SJSA1 (cell line): Measurements from ENCODE around the gene ALKBH2. TPM values are rescaled to one million over a fixed set of nuclear protein-coding genes. Genes with fewer than 3 reads are reported as not detected.

ENCODE experiments used
- DNase-seq, 2 experiments: peaks; one replicate each; pipeline ENCODE4 v3.0.0-alpha.2; 2015 to 2020; ENCODE audit warnings: low spot score in 2 of 2, low read depth in 1 of 2
- H3K27ac ChIP-seq: fragments of 250-450 bp; sonication (Bioruptor Pico); 2 replicates; pipeline ENCODE4 v1.5.1; 2020; ENCODE audit warnings: mild to moderate bottlenecking, moderate library complexity
- H3K27me3 ChIP-seq: fragments of 250-450 bp; sonication (Bioruptor Pico); replicated peaks from 2 replicates; pipeline ENCODE4 v1.5.1; 2020; ENCODE audit warnings: mild to moderate bottlenecking, moderate library complexity
- H3K36me3 ChIP-seq: fragments of 250-450 bp; sonication (Bioruptor Pico); 2 replicates; pipeline ENCODE4 v1.5.1; 2020; ENCODE audit warnings: mild to moderate bottlenecking
- H3K4me1 ChIP-seq: fragments of 250-450 bp; sonication (Bioruptor Pico); replicated peaks from 2 replicates; pipeline ENCODE4 v1.6.1; 2021; ENCODE audit warnings: mild to moderate bottlenecking
- H3K4me3 ChIP-seq: fragments of 250-450 bp; sonication (Bioruptor Pico); 2 replicates; pipeline ENCODE4 v1.5.1; 2020; ENCODE audit warnings: mild to moderate bottlenecking
- H3K9me3 ChIP-seq: fragments of 250-450 bp; sonication (Bioruptor Pico); replicated peaks from 2 replicates; pipeline ENCODE4 v1.5.1; 2020; ENCODE audit warnings: mild to moderate bottlenecking
- total RNA-seq: library from RNA; depleted of rRNA; stranded (reverse); fragments of >200 nt; shearing (Covaris generic); gene quantifications from 2 replicates; pipeline ENCODE4 v1.2.3, GENCODE V29; 2014

ALKBH2 gene
- total RNA-seq, 1 experiment from 2014 or later, result 13.8 TPM

- Histone ChIP-seq H3K36me3 (peaks cover 59% of the 10 kb centered on the region), H3K4me1 (peaks cover 13% of the 10 kb centered on the region), H3K4me3 (no peak overlapping the region), H3K27ac (no peak overlapping the region), H3K27me3 (no peaks in the 10 kb centered on the region), H3K9me3 (no peaks in the 10 kb centered on the region)
- DNase-seq, result no peak
These were observed 7.5 kb upstream of the ALKBH2 start for GRCh38 chr12:109100741-109101140.

DNA sequence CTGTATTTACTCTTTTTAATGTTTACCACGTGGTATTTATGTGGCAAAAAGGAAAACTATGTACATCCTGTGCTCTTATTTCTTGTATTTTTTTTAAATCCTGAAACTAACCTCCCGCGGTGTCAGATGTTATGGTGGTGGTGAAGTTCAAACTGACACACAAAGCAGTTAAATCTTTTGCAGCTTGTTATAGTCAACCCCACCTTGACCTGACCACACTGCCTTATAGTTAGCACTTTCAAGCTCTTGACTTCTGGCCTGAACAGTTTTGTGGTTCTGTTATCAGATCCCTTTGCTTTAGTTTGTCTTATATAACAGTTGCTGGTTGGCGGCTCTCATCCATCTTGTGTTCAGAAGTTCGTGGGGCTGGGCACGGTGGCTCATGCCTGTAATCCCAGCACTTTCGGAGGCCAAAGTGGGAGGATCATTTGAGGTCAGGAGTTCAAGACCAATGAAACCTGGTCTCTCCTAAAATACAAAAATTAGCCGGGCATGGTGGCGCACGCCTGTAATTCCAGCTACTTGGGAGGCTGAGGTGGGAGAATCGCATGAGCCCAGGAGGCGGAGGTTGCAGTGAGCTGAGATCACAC lies 6.3 kb upstream of the ALKBH2 start:
- Histone ChIP-seq H3K36me3 (peaks cover 47% of the 10 kb centered on the region), H3K27me3 (no peaks in the 10 kb centered on the region), H3K9me3 (no peaks in the 10 kb centered on the region), H3K4me1 (peaks cover 13% of the 10 kb centered on the region), H3K27ac (no peak overlapping the region), H3K4me3 (no peak overlapping the region)
- DNase-seq, result no peak

GRCh38 chr12:109098651-109099050 lies 5.4 kb upstream of the ALKBH2 start:
- no peaks in the 10 kb centered on the region for H3K27me3 ChIP-seq
- H3K9me3 ChIP-seq, result no peaks in the 10 kb centered on the region
- peaks cover 15% of the 10 kb centered on the region for H3K4me1 ChIP-seq
- peaks cover 40% of the 10 kb centered on the region for H3K36me3 ChIP-seq
- DNase-seq, result no peak
- peak overlapping the region; percentile 4; the same call in 1 of the 2 replicates for H3K27ac ChIP-seq
- H3K4me3 ChIP-seq, result peak overlapping the region; percentile 57

- Histone ChIP-seq H3K4me1 (peaks cover 19% of the 10 kb centered on the region), H3K36me3 (peaks cover 35% of the 10 kb centered on the region), H3K27me3 (no peaks in the 10 kb centered on the region), H3K4me3 (peak overlapping the region; percentile 57), H3K27ac (peak overlapping the region; percentile 4; the same call in 1 of the 2 replicates), H3K9me3 (no peaks in the 10 kb centered on the region)
- DNase-seq, result peak in 1 of 2 experiments; percentile 61
These were observed 4.9 kb upstream of the ALKBH2 start for GRCh38 chr12:109098183-109098604.

DNA sequence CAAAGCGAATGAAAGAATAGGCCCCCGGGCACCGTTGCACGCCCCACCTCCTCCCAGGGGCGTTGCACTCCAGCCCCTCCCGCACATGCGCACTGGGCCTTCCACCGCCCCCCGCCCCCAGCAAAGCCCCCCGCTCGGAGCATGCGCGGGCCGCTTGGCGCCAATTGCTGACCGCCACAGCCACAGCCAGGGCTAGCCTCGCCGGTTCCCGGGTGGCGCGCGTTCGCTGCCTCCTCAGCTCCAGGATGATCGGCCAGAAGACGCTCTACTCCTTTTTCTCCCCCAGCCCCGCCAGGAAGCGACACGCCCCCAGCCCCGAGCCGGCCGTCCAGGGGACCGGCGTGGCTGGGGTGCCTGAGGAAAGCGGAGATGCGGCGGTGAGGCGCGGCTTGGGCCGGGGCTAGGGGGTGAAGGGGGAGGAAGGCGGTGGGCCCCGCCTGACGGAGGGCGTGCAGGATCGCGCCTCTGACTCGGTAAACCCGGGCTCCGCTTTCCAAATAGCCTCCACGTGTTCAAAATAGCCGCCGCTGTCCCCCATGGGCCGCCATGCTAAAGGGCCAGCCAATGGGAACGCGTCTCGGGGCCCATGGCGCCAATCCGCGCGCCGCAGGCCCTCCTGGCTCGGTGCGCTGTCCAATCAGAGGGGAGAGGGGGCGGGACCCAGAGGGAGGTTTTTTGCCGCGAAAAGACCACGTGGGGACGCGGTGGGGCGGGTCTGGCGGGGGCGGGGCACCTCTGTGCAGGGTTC lies 4.3 kb upstream of the ALKBH2 start, which contains the start of gene UNG:
UNG (plus strand) TSS at position 163 of the 748 bp plus-strand sequence; CDS start at position 246, 83 bp downstream.
- peak; percentile 93 to 96 for DNase-seq
- Histone ChIP-seq H3K27me3 (no peaks in the 10 kb centered on the region), H3K4me3 (peak within 1 kb of the TSS; percentile 57), H3K4me1 (peaks cover 24% of the 10 kb centered on the region), H3K9me3 (no peaks in the 10 kb centered on the region), H3K36me3 (peaks cover 32% of the 10 kb centered on the region), H3K27ac (peak within 1 kb of the TSS; percentile 83)

GRCh38 chr12:109097140-109097434 lies 3.8 kb upstream of the ALKBH2 start:
- peak in 1 of 2 experiments; percentile 11 for DNase-seq
- Histone ChIP-seq H3K36me3 (peaks cover 28% of the 10 kb centered on the region), H3K9me3 (no peaks in the 10 kb centered on the region), H3K27me3 (no peaks in the 10 kb centered on the region), H3K4me3 (peak overlapping the region; percentile 57), H3K27ac (no peak overlapping the region; the same call in 1 of the 2 replicates), H3K4me1 (peaks cover 24% of the 10 kb centered on the region)

- H3K4me1 ChIP-seq, result peaks cover 24% of the 10 kb centered on the region
- no peak for DNase-seq
- no peak overlapping the region for H3K4me3 ChIP-seq
- H3K36me3 ChIP-seq, result peaks cover 10% of the 10 kb centered on the region
- peak overlapping the region; percentile 50 for H3K27ac ChIP-seq
- no peaks in the 10 kb centered on the region for H3K27me3 ChIP-seq
- H3K9me3 ChIP-seq, result no peaks in the 10 kb centered on the region
These were observed 713 bp downstream of the ALKBH2 start for GRCh38 chr12:109092497-109093021.

DNA sequence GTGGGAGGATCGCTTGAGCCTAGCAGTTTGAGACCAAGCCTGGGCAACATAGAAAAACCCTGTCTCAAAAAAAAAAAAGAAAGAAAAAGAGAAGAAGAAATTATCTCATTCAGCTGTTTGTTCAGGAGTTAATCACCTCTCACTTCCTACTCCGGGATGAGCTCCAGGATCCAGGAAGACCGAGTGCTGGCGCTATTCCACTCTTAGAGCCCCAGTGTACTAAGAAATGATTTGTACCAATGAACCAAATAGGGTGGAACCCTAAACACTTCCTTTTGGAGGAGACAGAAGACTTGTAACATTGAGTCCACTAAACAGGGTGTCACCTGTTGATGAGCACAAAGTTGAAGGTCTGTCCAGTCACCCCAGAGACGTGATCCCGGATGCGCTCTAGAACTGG lies 3.6 kb downstream of the ALKBH2 start:
- no peak overlapping the region for H3K4me3 ChIP-seq
- DNase-seq, result no peak
- no peak overlapping the region for H3K27ac ChIP-seq
- H3K9me3 ChIP-seq, result no peaks in the 10 kb centered on the region
- peaks cover 21% of the 10 kb centered on the region for H3K4me1 ChIP-seq
- H3K27me3 ChIP-seq, result no peaks in the 10 kb centered on the region
- H3K36me3 ChIP-seq, result peaks cover 25% of the 10 kb centered on the region

DNA sequence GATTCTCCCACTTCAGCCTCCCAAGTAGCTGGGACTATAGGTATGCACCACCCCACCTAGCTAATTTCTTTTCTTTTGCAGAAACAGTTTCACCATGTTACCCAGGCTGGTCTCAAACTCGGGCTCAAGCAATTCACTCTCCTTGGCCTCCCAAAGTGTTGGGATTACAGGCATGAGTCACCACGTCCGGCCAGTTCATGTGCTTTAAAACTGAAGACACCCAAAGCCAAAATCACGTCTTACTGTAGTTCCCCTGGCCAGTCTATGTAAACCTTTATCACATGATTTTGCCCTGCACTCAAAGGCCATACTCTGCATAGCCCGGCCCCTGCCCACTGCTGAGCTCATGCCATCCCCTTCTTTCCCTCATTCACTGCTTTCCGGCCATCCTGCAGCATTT lies 4.5 kb downstream of the ALKBH2 start:
- peaks cover 21% of the 10 kb centered on the region for H3K4me1 ChIP-seq
- H3K27ac ChIP-seq, result no peak overlapping the region
- H3K27me3 ChIP-seq, result no peaks in the 10 kb centered on the region
- DNase-seq, result no peak
- no peaks in the 10 kb centered on the region for H3K9me3 ChIP-seq
- H3K36me3 ChIP-seq, result peaks cover 32% of the 10 kb centered on the region
- no peak overlapping the region for H3K4me3 ChIP-seq

- no peak overlapping the region for H3K27ac ChIP-seq
- no peak overlapping the region for H3K4me3 ChIP-seq
- no peaks in the 10 kb centered on the region for H3K9me3 ChIP-seq
- H3K27me3 ChIP-seq, result no peaks in the 10 kb centered on the region
- peaks cover 10% of the 10 kb centered on the region for H3K4me1 ChIP-seq
- peaks cover 48% of the 10 kb centered on the region for H3K36me3 ChIP-seq
- DNase-seq, result no peak
These were observed 6.0 kb downstream of the ALKBH2 start for GRCh38 chr12:109087250-109087649.

DNA sequence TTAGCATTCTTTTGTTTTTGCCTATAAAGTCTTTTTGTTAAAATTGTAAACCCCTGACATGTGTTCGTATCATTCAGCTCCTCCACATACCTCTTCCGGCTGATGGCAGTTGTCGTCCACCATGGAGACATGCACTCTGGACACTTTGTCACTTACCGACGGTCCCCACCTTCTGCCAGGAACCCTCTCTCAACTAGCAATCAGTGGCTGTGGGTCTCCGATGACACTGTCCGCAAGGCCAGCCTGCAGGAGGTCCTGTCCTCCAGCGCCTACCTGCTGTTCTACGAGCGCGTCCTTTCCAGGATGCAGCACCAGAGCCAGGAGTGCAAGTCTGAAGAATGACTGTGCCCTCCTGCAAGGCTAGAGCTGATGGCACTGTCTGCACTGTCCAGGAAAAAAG lies 7.7 kb downstream of the ALKBH2 start:
- DNase-seq, result no peak
- no peak overlapping the region for H3K27ac ChIP-seq
- no peak overlapping the region for H3K4me3 ChIP-seq
- H3K27me3 ChIP-seq, result no peaks in the 10 kb centered on the region
- H3K9me3 ChIP-seq, result no peaks in the 10 kb centered on the region
- peaks cover 57% of the 10 kb centered on the region for H3K36me3 ChIP-seq
- peaks cover 10% of the 10 kb centered on the region for H3K4me1 ChIP-seq

GRCh38 chr12:109084425-109084824 lies 8.8 kb downstream of the ALKBH2 start:
- peaks cover 57% of the 10 kb centered on the region for H3K36me3 ChIP-seq
- H3K4me3 ChIP-seq, result no peak overlapping the region
- no peak overlapping the region for H3K27ac ChIP-seq
- H3K9me3 ChIP-seq, result no peaks in the 10 kb centered on the region
- no peaks in the 10 kb centered on the region; the same call in 1 of the 2 replicates for H3K27me3 ChIP-seq
- H3K4me1 ChIP-seq, result peaks cover 10% of the 10 kb centered on the region
- DNase-seq, result no peak

DNA sequence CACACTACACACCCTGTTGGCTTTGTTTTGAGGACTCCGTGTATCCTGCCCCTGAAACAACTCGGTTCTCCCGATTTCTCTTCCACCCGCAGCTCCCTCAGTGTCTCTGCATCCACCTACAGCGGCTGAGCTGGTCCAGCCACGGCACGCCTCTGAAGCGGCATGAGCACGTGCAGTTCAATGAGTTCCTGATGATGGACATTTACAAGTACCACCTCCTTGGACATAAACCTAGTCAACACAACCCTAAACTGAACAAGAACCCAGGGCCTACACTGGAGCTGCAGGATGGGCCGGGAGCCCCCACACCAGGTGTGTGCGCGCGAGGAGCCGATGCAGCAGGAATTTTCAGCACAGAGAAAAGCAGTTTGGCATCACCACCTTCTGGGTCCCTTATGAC lies 10.5 kb downstream of the ALKBH2 start:
- Histone ChIP-seq H3K9me3 (no peaks in the 10 kb centered on the region), H3K4me3 (no peak overlapping the region), H3K27ac (no peak overlapping the region), H3K27me3 (no peaks in the 10 kb centered on the region; the same call in 1 of the 2 replicates), H3K4me1 (no peaks in the 10 kb centered on the region), H3K36me3 (peaks cover 49% of the 10 kb centered on the region)
- DNase-seq, result no peak

DNA sequence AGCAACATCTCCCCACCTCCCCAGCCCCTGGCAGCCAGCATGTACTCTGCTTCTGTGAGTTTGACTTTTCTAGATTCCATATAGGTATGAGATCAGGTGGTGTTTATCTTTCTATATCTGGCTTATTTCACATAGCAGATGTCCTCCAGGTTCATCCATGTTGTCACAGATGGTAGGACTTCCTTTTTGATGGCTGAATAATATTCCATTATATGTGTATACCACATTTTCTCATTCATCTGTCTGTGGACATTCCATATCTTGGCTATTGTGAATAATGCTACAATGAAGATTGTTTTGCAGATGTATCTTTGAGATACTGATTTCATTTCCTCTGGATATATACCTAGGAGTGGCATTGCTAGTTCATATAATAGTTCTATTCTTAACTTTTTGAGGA lies 18.4 kb downstream of the ALKBH2 start:
- H3K4me1 ChIP-seq, result no peaks in the 10 kb centered on the region
- H3K27me3 ChIP-seq, result no peaks in the 10 kb centered on the region
- DNase-seq, result no peak
- peaks cover 23% of the 10 kb centered on the region for H3K36me3 ChIP-seq
- no peaks in the 10 kb centered on the region for H3K9me3 ChIP-seq
- no peak overlapping the region for H3K4me3 ChIP-seq
- no peak overlapping the region for H3K27ac ChIP-seq
